ENCODE data around the gene PHKA1. TPM values are rescaled to one million over a fixed set of nuclear protein-coding genes. Genes with fewer than 3 reads are reported as not detected.
"Not testable (repeated sequence)": the region's sequence is repeated elsewhere in the genome, so short reads cannot be mapped to it uniquely, and the experiment has no call there.

The PHKA1 gene
- total RNA-seq, 2 donors from 2014 or later = 5.9 to 7.5 TPM

- Mint-ChIP-seq H3K4me3 (no peak overlapping the region), H3K9me3 (no peaks in the 10 kb centered on the region), H3K27me3 (ENCODE audit: low read depth) (no peaks in the 10 kb centered on the region), H3K36me3 (ENCODE audit: insufficient read depth in 2 of 2) (peaks cover 0 to 13% of the 10 kb centered on the region in 2 donors), H3K27ac (no peak overlapping the region), H3K4me1 (ENCODE audit: low read depth) (no peaks in the 10 kb centered on the region)
- DNase-seq = no peak
- ATAC-seq (replicated peaks in 1 of 2) = no peak
Measured at GRCh38 chrX:72705111-72705510, 9.0 kb downstream of the PHKA1 start.

GRCh38 chrX:72694170-72694569, 19.9 kb downstream of the PHKA1 start:
- no peaks in the 10 kb centered on the region for H3K4me1 Mint-ChIP-seq (ENCODE audit: low read depth)
- H3K9me3 Mint-ChIP-seq = no peaks in the 10 kb centered on the region
- no peak overlapping the region for H3K27ac Mint-ChIP-seq
- peaks cover 0 to 3% of the 10 kb centered on the region in 2 donors for H3K36me3 Mint-ChIP-seq (ENCODE audit: insufficient read depth in 2 of 2)
- H3K4me3 Mint-ChIP-seq = no peak overlapping the region
- peaks cover 10% of the 10 kb centered on the region for H3K27me3 Mint-ChIP-seq (ENCODE audit: low read depth)
- no peak for DNase-seq
- no peak for ATAC-seq (replicated peaks in 1 of 2)

DNA sequence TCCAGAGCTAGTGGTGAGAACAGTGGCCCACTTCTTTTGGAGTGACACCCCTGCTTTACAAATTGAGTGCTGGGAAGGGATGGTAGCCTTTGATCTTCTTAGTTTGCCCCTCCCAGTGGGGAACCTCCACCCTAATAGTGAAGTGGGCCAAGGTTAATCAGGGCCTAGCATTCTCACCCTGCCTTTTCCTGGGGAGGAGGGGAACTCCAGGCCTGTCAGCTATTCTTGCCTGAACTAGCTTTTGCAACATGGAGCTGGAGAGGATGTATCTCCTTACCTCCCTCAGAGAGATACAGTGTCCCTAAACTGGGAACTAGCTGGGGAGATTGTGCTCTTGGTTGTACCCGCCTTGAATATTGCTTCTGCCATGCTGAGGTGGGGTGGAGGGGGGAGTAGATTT, 20.6 kb downstream of the PHKA1 start:
- no peak overlapping the region for H3K27ac Mint-ChIP-seq
- no peak overlapping the region for H3K4me3 Mint-ChIP-seq
- ATAC-seq (replicated peaks in 1 of 2) = no peak

GRCh38 chrX:72687396-72687795, 26.7 kb downstream of the PHKA1 start:
- no peak for DNase-seq
- no peaks in the 10 kb centered on the region for H3K9me3 Mint-ChIP-seq
- H3K27ac Mint-ChIP-seq = no peak overlapping the region
- peaks cover 1 to 2% of the 10 kb centered on the region in 2 donors for H3K36me3 Mint-ChIP-seq (ENCODE audit: insufficient read depth in 2 of 2)
- no peaks in the 10 kb centered on the region for H3K4me1 Mint-ChIP-seq (ENCODE audit: low read depth)
- no peak overlapping the region for H3K4me3 Mint-ChIP-seq
- H3K27me3 Mint-ChIP-seq (ENCODE audit: low read depth) = peaks cover 8% of the 10 kb centered on the region
- no peak for ATAC-seq (replicated peaks in 1 of 2)

More for the DNA sequence above, 20.6 kb downstream of the PHKA1 start:
- Mint-ChIP-seq H3K36me3 (ENCODE audit: insufficient read depth in 2 of 2) (peaks cover 0 to 3% of the 10 kb centered on the region in 2 donors), H3K9me3 (no peaks in the 10 kb centered on the region), H3K4me1 (ENCODE audit: low read depth) (no peaks in the 10 kb centered on the region), H3K27me3 (ENCODE audit: low read depth) (peaks cover 10% of the 10 kb centered on the region)
- DNase-seq = no peak

GRCh38 chrX:72685810-72686456, 28.2 kb downstream of the PHKA1 start:
- Mint-ChIP-seq H3K4me1 (ENCODE audit: low read depth) (no peaks in the 10 kb centered on the region), H3K27me3 (ENCODE audit: low read depth) (peaks cover 6% of the 10 kb centered on the region), H3K36me3 (ENCODE audit: insufficient read depth in 2 of 2) (peaks cover 1 to 2% of the 10 kb centered on the region in 2 donors), H3K9me3 (no peaks in the 10 kb centered on the region), H3K27ac (no peak overlapping the region), H3K4me3 (no peak overlapping the region)
- no peak for ATAC-seq (replicated peaks in 1 of 2)
- no peak for DNase-seq

DNA sequence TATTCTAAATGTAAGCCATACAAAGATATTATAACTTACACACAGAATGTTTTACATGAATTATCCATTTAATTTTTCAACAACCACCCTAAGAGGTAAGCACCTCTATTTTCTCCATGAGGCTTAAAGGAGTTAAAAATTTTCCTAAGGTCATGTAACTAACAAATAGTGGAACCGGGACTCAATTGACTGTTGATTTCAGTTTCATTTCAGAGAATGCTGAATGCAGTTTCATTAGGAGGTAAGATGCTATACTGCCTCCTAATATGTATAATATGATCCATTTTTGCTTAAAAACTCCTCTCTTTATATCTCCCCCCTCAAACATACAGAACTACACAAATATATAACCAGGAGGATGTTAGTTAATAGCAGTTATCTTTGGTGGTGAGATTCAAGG, 29.1 kb downstream of the PHKA1 start:
- Mint-ChIP-seq H3K36me3 (ENCODE audit: insufficient read depth in 2 of 2) (peaks cover 2 to 3% of the 10 kb centered on the region in 2 donors), H3K9me3 (no peaks in the 10 kb centered on the region), H3K4me3 (no peak overlapping the region), H3K27ac (no peak overlapping the region), H3K4me1 (ENCODE audit: low read depth) (no peaks in the 10 kb centered on the region), H3K27me3 (ENCODE audit: low read depth) (peaks cover 6% of the 10 kb centered on the region)
- no peak for ATAC-seq (replicated peaks in 1 of 2)
- DNase-seq = no peak

- peak overlapping the region; percentile 33 for H3K27ac Mint-ChIP-seq
- peaks cover 6% of the 10 kb centered on the region for H3K27me3 Mint-ChIP-seq (ENCODE audit: low read depth)
- no peak overlapping the region for H3K4me3 Mint-ChIP-seq
- no peaks in the 10 kb centered on the region for H3K9me3 Mint-ChIP-seq
- no peaks in the 10 kb centered on the region for H3K4me1 Mint-ChIP-seq (ENCODE audit: low read depth)
- ATAC-seq (replicated peaks in 1 of 2) (no peak), DNase-seq (no peak)
- peaks cover 2 to 8% of the 10 kb centered on the region in 2 donors for H3K36me3 Mint-ChIP-seq (ENCODE audit: insufficient read depth in 2 of 2)
Measured at GRCh38 chrX:72683631-72684030, 30.5 kb downstream of the PHKA1 start.

DNA sequence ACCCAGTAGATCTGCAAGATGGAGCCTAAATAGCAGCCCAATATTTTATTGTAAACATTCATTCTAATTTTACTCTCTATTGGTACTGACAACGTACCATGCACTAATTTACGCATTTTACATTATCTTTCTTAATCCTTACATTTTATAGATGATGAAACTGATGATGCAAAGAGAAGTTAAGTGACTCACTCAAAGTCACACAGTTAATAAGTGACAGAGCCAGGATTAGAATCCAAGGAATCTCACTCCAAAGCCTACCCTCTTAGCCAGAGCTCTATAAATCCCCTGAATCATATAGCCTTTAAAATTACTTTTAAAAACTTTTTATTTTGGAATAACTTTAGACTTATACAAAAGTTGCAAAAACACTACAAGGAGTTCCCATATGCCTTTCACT, 37.6 kb downstream of the PHKA1 start:
- Mint-ChIP-seq H3K27me3 (ENCODE audit: low read depth) (no peaks in the 10 kb centered on the region), H3K9me3 (no peaks in the 10 kb centered on the region), H3K4me3 (no peak overlapping the region), H3K4me1 (ENCODE audit: low read depth) (no peaks in the 10 kb centered on the region), H3K36me3 (ENCODE audit: insufficient read depth in 2 of 2) (peaks cover 1 to 13% of the 10 kb centered on the region in 2 donors), H3K27ac (no peak overlapping the region)
- no peak for ATAC-seq (replicated peaks in 1 of 2)
- no peak for DNase-seq

GRCh38 chrX:72673951-72674350, 40.2 kb downstream of the PHKA1 start:
- not testable (repeated sequence) for H3K4me1 Mint-ChIP-seq (ENCODE audit: low read depth); DNase-seq; H3K9me3 Mint-ChIP-seq

DNA sequence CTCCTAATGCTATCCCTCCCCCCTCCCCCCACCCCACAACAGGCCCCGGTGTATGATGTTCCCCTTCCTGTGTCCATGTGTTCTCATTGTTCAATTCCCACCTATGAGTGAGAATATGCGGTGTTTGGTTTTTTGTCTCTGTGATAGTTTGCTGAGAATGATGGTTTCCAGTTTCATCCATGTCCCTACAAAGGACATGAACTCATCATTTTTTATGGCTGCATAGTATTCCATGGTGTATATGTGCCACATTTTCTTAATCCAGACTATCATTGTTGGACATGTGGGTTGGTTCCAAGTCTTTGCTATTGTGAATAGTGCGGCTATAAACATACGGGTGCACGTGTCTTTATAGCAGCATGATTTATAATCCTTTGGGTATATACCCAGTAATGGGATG, 44.6 kb downstream of the PHKA1 start:
- not testable (repeated sequence) for H3K27ac Mint-ChIP-seq; H3K4me3 Mint-ChIP-seq; ATAC-seq (replicated peaks in 1 of 2); H3K4me1 Mint-ChIP-seq (ENCODE audit: low read depth); H3K9me3 Mint-ChIP-seq; H3K36me3 Mint-ChIP-seq (ENCODE audit: insufficient read depth in 2 of 2); DNase-seq; H3K27me3 Mint-ChIP-seq (ENCODE audit: low read depth)

More at GRCh38 chrX:72673951-72674350, 40.2 kb downstream of the PHKA1 start:
- not testable (repeated sequence) for ATAC-seq (replicated peaks in 1 of 2); H3K27me3 Mint-ChIP-seq (ENCODE audit: low read depth); H3K4me3 Mint-ChIP-seq; H3K27ac Mint-ChIP-seq; H3K36me3 Mint-ChIP-seq (ENCODE audit: insufficient read depth in 2 of 2)

GRCh38 chrX:72666451-72666850, 47.7 kb downstream of the PHKA1 start:
- no peak overlapping the region for H3K27ac Mint-ChIP-seq
- H3K9me3 Mint-ChIP-seq = no peaks in the 10 kb centered on the region
- H3K27me3 Mint-ChIP-seq (ENCODE audit: low read depth) = no peaks in the 10 kb centered on the region
- no peak for ATAC-seq (replicated peaks in 1 of 2)
- H3K4me1 Mint-ChIP-seq (ENCODE audit: low read depth) = no peaks in the 10 kb centered on the region
- peaks cover 2 to 5% of the 10 kb centered on the region in 2 donors for H3K36me3 Mint-ChIP-seq (ENCODE audit: insufficient read depth in 2 of 2)
- H3K4me3 Mint-ChIP-seq = no peak overlapping the region
- DNase-seq = no peak

- Mint-ChIP-seq H3K27me3 (ENCODE audit: low read depth) (peaks cover 6% of the 10 kb centered on the region), H3K36me3 (ENCODE audit: insufficient read depth in 2 of 2) (peaks cover 2 to 3% of the 10 kb centered on the region in 2 donors), H3K4me3 (no peak overlapping the region), H3K4me1 (ENCODE audit: low read depth) (no peaks in the 10 kb centered on the region), H3K27ac (no peak overlapping the region), H3K9me3 (no peaks in the 10 kb centered on the region)
- no peak for ATAC-seq (replicated peaks in 1 of 2)
- DNase-seq = no peak
Measured at GRCh38 chrX:72663737-72664136, 50.4 kb downstream of the PHKA1 start.

DNA sequence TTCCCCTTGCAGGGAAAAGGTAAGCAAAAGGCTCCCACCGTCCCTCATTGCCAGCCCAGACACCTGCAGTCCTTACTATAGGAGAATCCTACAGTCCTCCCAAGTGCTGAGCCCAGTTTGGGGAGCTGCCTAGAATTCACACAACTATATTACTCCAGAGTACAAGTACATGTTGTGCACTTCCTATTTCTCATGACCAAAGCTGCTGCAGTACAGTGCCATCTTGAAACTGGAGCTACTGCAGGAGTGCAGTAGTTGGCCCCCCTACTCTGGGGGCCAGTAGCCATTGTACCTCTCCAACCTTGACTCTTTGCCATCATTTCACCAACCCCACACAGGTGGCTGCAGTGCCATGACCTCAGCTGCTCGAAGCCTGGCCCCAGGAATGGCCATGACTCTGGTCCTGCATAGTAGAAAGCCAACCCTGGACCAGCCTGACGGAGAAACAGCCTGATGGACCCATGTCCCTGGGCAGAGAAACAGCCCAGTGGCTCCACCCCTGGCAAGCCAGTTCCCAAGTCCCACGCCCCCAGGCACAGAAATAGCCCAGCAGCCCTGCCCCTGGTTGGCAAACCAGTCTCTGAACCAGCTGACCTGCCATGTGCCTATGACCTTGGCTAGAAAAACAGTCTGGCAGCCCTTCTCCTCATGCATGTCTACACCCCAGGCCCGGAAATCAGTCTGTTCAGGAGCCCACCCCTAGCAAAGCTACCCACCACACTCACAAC, 51.9 kb downstream of the PHKA1 start:
- DNase-seq (no peak), ATAC-seq (replicated peaks in 1 of 2) (no peak)
- no peak overlapping the region for H3K27ac Mint-ChIP-seq

More for the DNA sequence above, 51.9 kb downstream of the PHKA1 start:
- Mint-ChIP-seq H3K9me3 (no peaks in the 10 kb centered on the region), H3K36me3 (ENCODE audit: insufficient read depth in 2 of 2) (peaks cover 3 to 4% of the 10 kb centered on the region in 2 donors), H3K27me3 (ENCODE audit: low read depth) (peaks cover 6% of the 10 kb centered on the region), H3K4me3 (no peak overlapping the region), H3K4me1 (ENCODE audit: low read depth) (no peaks in the 10 kb centered on the region)

All from activated T-cell treated with anti-CD3 and anti-CD28 coated beads, Interleukin-2, amount 50 U/mL, for 72 hours (primary cell).